ENCODE measurements around the gene TRPM3. TPM values are rescaled to one million over a fixed set of nuclear protein-coding genes. Genes with fewer than 3 reads are reported as not detected.
A peak's percentile ranks its signal among the peaks of the same experiment; 100 is the strongest.

The TRPM3 gene
- total RNA-seq, 1 experiment from 2014 or later, result not detected

- DNase-seq (ENCODE audit: low read depth), result no peak
Observed at GRCh38 chr9:70887826-70888225, 233.6 kb downstream of the TRPM3 start.

- no peak for DNase-seq (ENCODE audit: low read depth)
Observed at GRCh38 chr9:70883963-70884793, 237.2 kb downstream of the TRPM3 start.

- peak; percentile 23 for DNase-seq (ENCODE audit: low read depth)
Observed at GRCh38 chr9:70883056-70883455, 238.4 kb downstream of the TRPM3 start.

GRCh38 chr9:70881333-70881732 lies 240.1 kb downstream of the TRPM3 start:
- no peak for DNase-seq (ENCODE audit: low read depth)

- no peak for DNase-seq (ENCODE audit: low read depth)
Observed at GRCh38 chr9:70880535-70880934, 240.9 kb downstream of the TRPM3 start.

GRCh38 chr9:70878576-70878975 lies 242.8 kb downstream of the TRPM3 start:
- DNase-seq (ENCODE audit: low read depth), result no peak

GRCh38 chr9:70874451-70874850 lies 247.0 kb downstream of the TRPM3 start:
- DNase-seq (ENCODE audit: low read depth), result no peak

DNA sequence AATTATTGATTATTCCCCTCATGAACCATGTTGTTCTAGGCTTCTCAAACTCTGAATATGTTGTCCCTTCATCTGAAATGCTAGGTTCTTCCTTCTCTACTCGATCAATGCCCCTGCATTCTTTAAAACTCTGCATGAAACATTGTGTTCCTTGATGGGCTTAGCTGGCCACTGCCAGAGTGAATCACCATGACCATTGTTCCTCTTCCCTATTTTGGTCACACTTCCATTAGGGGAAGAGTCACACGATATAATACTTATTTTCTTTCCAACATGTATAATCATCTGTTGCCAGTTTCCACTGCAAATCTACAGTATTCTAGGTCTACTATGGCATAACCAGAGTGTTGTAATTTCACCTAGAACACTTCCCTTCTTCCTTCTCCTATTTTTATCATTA lies 247.9 kb downstream of the TRPM3 start:
- DNase-seq (ENCODE audit: low read depth), result no peak

DNA sequence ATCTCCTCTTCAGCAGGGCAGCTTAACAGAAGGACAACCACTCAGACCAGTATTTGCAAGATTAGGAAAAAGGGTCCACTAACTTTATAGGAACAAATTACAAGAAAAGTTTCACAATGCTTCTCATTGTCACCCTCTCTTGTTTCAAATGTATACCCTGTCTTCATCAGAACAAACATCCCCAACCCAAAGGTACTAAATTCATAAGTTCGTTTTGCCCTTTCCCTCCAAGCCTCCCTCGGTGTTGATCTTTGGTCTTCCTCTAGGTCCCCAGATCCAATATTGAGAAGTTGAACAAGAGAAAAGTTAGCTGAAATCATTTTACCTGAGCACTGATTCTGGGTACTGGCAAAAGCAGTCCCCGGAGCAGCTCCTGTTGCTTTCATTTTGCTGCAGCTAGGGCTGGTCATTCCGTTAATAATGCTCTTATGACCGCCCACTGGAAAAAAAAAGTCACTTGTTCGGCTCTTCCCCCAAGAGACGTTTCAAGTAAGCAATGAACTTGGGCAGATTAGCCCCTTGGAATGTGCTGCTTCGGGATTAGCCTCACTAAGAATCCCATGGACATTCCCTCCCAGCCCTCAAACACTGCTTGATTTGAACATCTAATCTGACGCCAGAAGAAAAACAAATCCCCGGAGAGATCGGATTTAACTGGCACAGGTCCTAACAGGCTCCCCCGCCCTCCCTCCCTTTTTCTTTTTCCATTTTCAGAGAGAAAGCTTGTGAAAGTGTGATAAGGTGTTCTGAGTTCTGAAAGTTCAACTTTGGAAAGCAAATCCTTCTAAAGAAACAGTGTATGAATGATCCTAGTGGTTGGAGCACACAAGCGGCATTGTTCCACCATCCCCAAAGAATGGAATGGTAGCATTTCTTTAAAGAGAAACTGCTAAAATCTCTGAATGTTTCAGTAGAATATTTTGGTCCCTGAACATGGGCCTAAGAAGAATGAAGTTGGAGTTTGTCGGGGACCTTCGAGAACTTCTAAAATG lies 252.5 kb downstream of the TRPM3 start:
- DNase-seq (ENCODE audit: low read depth), result peak; percentile 28

DNA sequence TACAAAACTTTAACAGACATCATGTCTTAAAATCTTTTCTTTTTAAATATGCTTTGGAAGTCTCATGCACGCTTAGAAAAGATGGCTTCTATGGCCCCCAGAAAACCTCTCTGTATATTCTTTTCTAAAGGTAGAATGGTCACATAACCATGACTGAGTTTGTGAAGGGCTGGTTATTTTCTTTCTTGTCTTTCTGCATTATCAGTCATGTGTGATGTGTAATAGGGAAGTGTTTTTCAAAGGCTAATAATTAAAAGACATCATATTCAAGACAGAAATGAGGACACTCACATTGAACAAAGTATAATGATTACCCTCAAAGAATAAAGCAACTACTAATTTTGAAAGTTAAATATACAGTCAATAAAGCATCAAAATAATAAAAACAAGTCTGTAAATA lies 253.4 kb downstream of the TRPM3 start:
- no peak for DNase-seq (ENCODE audit: low read depth)

DNA sequence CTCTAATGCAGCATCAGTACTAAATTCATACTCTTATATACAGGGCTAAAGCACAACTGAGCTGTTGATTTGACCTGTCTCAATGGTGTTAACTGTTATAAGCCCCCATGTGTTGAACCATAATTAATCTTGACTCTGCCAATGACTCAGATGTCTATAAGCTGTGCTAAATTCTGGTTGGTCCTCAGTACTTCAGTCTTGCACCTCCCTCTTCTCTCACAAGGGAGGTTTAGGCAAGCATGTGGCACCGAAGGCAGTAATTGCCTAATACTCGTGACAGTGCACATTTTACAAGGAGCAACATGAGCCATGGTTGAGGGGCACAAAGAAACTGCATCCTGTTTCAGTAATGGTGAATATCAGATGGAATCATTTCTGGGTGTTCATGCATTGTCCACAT lies 255.9 kb downstream of the TRPM3 start:
- no peak for DNase-seq (ENCODE audit: low read depth)

DNA sequence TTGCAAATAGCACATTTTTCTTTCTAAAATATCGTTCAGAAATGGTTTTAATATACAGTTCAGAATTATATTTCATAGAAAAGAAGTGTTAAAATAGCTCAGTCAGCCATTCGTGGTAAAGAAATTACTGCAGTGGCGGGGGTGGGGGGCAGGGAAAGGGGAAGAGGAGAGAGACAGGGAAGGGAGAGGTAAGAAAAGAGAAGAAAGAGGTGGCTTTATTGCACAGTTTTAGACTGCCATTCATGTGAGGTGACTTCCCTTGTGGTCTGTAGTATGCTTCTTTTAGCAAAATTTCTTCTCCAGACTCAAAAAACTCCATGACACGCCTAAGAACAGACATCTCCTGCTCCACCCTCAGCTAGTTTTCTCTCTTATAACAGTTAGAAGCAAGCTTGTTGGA lies 259.6 kb downstream of the TRPM3 start:
- DNase-seq (ENCODE audit: low read depth), result no peak

- no peak for DNase-seq (ENCODE audit: low read depth)
Observed at GRCh38 chr9:70861376-70861775, 260.0 kb downstream of the TRPM3 start.

DNA sequence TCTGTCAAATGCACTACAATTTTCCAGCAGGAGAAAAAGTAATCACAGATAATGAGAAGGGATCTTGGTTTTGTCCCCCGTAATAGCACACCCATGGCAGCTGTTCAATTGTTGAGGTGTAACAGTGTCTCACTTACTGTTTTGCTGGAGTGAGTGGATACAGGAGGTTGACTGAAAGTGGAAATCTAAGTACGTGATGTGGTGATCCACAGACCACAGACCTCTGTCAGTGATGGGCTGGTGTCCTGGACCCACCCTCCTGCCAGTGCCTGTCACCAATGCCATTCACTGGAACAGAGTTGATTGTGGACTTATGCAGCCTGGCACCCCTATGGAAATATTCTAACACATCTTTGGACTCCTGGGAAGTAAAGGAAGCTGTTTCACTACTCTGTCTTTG lies 261.7 kb downstream of the TRPM3 start:
- no peak for DNase-seq (ENCODE audit: low read depth)

DNA sequence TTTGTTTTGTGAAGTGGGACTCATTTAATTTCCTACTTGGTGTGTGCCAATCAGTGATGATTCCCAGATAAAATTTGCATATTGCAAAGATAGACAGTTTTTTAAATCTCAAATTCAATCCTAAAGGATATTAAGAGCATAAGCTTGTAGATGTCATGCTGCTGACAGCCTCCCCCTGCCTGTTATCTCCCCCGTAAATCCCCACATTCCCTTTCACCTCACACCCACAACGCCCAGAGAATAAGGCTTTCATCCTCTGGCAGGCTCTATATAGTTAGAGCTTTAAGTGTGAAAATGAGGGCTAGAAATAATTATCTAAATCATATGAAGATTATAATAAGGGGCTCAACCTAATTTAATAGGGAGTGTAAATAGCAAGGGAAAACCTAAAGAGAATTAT lies 265.0 kb downstream of the TRPM3 start:
- DNase-seq (ENCODE audit: low read depth), result no peak

DNA sequence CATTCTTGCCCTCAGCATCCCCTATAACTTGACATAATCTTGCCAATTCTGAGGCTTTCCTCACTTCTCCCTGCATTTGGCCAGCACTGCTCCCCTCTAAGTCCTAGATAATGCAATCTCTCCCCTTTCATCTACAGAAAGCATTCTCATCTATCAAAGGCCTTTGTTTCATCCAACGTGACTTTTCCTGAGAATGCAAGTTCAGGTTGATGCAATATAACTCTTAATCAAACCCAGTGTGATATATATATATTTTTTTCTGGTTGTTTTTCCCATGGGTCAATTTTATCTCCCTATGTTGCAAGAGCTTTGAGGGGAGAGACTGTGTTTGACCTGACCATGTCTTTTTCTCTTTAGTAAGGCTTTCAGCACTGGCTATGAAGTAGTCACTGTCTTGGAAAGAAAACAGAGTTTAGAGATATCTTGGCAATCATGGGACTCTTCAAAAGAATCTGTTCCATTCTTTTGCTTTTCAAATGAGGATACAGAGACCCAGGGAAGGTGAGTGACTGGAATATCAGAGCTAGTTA lies 268.6 kb downstream of the TRPM3 start:
- DNase-seq (ENCODE audit: low read depth), result no peak

GRCh38 chr9:70840266-70840665 lies 281.2 kb downstream of the TRPM3 start:
- DNase-seq (ENCODE audit: low read depth), result no peak

DNA sequence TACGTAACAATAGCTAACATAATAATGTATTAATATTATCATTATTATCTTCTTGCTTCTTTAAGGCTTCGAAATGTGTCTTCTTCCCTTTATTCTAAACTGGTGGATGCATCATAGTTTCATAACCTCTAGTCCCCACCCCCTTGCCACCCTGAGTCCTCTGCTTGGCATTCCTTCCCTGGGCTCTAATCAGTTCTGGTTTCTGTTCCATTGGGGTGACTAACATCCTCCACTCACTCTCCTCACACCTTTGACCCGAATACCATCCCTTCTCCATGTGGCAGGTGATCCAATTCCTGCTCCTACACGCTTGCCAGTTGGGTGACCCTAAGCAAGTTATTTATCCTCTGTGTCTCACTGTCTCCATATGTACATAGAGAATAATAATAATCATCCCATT lies 286.1 kb downstream of the TRPM3 start:
- no peak for DNase-seq (ENCODE audit: low read depth)

DNA sequence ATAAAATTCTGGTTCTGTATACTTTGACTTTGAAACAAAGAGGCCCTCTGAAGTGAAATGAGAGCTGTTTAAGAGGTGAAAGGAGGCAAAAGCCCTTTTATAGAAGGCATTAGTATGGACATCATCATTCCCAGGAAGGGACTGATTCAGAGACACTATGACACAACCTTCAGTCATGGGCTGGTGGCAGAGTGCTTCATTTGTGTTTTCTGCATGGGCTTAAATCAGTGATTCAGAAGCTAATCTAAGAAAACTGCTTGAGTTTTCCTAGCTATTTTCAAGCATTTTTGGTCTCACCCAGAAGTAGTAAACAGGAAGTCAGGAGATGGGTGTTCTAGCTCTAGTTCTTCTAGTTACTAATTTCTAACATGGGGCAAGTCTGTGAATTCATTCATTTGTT lies 288.9 kb downstream of the TRPM3 start:
- no peak for DNase-seq (ENCODE audit: low read depth)

DNA sequence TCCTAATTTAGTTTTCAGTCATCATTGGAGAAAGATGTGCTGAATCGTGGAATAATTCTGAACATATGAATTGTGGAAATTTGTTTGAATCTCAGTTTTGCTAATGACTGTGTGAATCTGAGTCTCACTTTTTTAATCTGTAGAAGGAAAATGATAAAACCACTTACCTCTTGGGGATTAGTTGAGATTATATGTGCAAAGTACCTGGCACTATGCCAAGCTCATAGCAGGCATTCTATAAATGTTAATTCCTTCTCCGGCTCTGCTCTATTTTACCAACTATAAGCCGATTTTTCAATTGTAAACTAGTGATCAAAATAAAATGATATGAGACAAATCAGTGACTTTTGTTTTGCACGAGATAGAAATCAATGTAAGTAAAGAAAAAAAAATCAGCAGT lies 290.8 kb downstream of the TRPM3 start:
- DNase-seq (ENCODE audit: low read depth), result no peak

- DNase-seq (ENCODE audit: low read depth), result no peak
Observed at GRCh38 chr9:70829591-70830265, 291.7 kb downstream of the TRPM3 start.

DNA sequence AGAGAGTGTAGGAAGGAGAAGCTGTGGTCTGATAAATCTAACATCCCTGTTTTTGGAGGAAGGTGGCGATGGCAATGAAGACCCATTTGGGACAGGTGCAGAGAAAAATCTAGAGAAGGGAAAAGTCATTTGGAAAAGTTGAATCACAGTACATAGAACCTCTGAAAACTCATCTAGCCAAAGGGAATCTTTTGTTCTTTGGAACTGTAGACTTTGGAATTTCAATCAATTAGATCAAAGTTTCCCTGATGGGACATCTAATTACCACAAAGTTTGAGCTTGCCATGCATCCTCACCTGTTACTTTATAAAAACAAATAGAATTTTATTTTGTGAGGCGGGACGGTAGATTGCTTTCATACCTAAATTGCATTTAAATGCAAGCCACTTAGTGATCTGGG lies 294.9 kb downstream of the TRPM3 start:
- DNase-seq (ENCODE audit: low read depth), result no peak

All from RPMI7951 (cell line).